Measurements from ENCODE around the gene PSMG3.

The PSMG3 gene

DNA sequence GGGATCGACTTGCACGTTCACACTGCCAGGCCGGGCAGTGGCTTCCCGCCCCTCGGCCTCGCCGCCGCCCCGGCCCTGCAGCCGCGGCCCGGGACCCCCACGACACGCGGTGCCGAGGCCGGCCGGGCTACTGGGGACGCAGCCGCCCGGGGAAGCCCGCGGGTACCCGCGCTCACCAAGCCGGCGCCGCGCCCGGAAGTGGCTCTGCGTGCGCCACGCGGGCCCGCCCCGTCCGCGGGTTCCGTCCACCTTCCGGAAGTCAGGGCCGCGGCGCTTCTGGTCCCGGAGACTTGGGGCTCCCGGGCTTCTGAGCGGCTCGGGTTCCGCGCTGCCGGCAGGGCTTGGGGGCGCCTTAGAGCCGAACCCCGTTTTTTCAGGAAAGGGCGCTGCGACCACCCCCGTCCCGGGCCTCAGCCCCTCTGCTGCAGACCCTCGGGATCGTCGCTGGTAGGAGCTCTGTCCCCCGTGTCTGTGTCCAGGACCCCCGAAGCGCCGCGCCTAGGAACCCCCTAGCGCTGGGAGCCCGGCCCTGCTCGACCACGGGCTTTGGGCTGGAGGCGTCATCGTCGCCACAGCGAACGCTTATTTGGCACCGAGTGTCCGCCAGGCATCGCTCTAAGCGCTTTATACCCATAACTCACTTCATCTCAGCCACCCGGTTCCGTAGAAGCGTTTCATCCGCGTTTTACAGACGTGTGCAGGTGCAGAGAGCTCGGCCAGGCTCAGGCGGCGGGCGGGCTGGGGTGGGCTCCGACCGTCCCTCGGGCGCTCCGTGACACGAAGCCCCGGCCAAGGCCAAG is at the start of gene PSMG3:
PSMG3 (minus strand) TSS at position 200 of the 800 bp plus-strand sequence. CDS start 693 bp downstream, outside the sequence.
- DNase-seq (ENCODE audit: low read depth in 2 of 2), result peak; percentile 86 to 88

DNA sequence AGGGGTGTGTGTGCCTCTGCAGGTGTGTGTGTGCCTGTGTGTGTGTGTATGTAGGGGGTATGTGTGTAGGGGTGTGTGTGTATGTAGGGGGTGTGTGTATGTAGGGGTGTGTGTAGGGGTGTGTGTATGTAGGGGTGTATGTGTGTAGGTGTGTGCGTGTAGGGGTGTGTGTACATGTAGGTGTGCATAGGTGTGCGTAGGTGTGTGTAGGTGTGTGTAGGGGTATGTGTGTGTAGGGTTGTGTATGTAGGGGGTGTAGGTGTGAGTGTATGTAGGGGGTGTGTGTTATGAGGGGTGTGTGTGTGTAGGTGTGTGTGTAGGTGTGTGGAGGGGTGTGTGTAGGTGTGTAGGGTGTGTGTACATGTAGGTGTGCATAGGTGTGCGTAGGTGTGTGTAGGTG is 48.6 kb upstream of the PSMG3 start:
- DNase-seq (ENCODE audit: low read depth in 2 of 2), result no peak

- no peak for DNase-seq (ENCODE audit: low read depth in 2 of 2)
Observed at GRCh38 chr7:1617957-1618356, 48.1 kb upstream of the PSMG3 start.

DNA sequence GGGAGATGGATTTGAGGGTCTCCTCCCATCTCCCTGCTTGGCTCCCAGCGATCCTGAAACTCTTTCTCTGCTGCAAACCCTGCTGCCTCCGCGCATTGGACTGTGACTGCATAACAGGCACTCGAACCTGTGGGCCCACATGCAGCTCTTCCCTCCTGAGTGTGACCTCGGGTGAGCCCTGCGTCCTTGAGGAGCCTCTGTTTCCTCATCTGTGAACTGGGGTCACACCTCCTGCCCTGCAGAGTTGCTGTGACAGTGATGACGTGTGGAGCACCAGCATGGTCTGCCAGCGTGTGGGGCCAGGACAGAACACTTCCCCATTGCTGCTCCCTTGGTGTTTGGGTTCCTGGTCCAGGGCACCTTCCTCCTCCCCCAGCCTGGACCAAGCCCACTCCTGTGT is 46.9 kb upstream of the PSMG3 start:
- DNase-seq (ENCODE audit: low read depth in 2 of 2), result no peak

DNA sequence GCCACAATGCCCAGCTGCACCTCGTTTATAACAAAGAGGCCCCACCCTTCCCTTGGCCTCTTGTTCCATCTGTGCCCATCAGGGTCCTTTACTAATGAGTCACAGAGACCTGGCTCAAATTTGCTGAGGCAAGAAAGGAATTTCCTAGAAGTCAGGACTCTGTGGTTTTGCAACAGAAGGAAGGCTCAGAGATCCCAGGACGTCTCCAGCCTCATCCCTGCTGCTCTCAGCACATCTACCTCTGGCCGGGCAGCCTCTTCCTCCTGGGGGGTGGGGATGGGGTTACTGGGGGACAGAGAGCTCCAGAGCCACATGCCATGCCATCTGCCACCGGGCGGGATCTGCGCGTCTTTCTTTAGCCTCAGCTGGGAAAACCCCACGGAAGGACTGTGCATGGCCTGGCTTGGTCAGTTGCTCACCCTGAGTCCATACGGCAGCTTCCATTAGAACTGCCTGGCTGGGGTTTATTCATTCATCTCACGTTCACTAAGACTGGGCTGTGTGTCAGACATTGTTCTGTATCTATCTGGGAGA is 41.9 kb upstream of the PSMG3 start:
- no peak for DNase-seq (ENCODE audit: low read depth in 2 of 2)

DNA sequence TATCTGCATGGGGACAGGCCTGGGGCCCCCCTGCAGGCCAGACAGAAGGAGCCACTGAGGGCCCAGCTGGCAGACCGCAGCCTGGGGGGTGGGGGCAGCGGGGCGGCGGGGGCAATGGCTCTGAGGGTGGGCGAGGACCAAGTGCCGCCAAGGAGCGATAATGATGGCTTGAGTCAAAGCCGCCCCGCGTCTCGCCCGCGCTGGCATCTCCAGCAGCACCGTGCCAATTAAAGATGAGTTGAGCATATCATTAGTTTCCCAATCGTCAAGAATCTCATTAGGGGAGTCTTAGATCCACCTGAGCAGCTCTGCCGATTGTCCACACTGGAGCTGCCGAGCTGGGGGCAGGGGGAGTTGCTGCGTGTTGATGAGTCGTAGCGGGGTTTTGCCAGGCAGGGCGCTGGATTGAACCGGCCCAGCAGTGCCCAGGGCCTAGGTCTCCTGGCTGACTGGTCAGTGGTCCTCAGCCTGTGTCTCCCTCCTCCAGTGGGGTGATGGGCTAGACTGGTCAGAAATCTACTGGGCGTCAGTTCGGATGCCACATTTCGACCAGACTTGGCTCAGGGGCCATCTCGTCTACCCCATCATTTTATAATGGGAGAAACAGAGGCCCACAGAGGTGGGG is 41.0 kb upstream of the PSMG3 start:
- DNase-seq (ENCODE audit: low read depth in 2 of 2), result no peak

DNA sequence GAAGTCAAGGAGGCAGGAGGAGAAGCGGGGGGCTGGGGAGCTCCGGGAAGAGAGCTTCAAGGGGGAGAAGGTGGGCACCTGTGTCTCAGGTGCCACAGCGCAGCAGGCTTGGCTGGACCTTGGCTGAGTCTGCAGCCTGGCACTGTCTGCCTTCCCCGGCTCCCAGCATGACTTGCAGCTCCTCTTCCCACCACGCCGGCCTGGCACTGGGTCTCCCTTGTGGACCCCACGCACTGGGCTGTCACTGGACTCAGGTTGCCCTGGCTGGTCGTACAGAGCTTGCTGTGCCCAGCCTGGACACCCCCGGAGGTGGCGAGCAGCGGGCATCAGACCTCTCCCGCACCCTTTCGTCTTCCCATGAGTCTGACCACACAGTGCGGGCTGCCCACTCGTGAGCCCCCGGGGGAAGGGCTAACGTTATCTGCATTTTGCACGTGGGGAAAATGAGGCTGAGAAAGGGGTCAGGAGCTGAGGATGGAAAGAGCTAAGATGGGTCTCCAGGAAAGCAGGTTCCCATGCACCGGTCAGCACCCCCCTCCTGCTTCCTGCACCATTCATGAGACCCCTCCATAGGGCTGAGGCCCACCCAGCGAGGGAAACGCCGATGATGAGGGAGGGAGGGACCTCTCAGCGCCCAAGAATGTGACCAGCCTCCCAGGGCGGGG is 40.3 kb upstream of the PSMG3 start:
- DNase-seq (ENCODE audit: low read depth in 2 of 2), result no peak

- DNase-seq (ENCODE audit: low read depth in 2 of 2), result no peak
Observed at GRCh38 chr7:1609023-1609422, 39.2 kb upstream of the PSMG3 start.

DNA sequence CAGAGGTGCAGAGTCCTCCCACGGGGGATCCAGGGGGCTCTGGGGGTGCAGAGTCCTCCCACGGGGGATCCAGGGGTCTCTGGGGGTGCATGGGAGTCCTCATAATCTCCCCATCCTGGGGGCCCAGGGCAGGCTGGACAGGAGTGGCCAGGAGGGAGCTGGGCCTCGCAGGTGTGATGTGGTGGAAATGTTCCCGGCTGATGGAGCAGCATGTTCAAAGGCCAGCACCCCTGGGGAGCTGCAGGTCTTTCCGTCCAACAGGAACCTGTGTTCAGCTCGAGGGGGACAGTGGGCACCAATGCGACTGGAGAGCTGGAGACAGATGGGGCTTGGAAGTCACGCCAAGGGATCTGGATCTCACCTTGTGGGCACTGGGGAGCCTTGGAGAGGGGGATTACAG is 38.5 kb upstream of the PSMG3 start:
- no peak for DNase-seq (ENCODE audit: low read depth in 2 of 2)

DNA sequence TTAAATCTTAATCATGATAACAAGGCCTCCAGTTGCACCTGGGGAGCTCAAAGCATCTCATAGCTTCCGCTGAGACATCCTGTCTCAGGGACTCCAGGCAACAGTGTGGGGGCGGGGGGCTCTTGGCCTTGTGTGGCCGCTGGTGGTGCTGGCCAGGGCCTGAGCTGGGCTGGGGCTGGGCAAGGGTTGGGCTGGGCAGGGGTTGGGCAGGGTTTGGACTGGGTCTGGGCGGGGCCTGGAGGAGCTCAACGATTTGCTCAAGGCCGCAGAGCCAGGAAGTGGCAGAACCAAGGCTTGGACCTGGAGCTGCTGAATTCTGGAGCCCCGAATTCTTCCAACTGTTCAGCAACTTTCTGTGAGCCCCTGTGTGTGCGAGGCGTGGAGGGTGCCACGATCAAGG is 37.9 kb upstream of the PSMG3 start:
- DNase-seq (ENCODE audit: low read depth in 2 of 2), result no peak

DNA sequence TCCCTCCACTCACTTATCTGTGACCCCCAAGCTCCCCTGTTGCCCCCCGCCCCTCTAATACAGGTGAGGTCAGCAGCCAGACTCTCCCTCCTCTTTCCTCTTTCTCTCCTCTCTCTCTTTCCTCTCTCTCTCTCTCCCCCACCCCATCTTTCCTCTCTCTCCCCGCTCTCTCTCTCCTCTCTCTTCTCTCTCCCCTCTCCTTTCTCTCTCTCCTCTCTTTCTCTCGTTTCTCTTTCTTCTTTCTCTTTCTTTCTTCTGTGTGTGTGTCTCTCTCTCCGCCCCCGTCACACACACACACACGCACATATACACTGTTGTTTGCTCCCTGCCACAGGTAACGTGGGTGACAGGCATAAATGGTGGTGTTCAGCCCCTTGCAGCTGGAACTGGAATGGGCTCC is 37.2 kb upstream of the PSMG3 start:
- no peak for DNase-seq (ENCODE audit: low read depth in 2 of 2)

GRCh38 chr7:1604383-1604782 is 34.6 kb upstream of the PSMG3 start:
- DNase-seq (ENCODE audit: low read depth in 2 of 2), result no peak

DNA sequence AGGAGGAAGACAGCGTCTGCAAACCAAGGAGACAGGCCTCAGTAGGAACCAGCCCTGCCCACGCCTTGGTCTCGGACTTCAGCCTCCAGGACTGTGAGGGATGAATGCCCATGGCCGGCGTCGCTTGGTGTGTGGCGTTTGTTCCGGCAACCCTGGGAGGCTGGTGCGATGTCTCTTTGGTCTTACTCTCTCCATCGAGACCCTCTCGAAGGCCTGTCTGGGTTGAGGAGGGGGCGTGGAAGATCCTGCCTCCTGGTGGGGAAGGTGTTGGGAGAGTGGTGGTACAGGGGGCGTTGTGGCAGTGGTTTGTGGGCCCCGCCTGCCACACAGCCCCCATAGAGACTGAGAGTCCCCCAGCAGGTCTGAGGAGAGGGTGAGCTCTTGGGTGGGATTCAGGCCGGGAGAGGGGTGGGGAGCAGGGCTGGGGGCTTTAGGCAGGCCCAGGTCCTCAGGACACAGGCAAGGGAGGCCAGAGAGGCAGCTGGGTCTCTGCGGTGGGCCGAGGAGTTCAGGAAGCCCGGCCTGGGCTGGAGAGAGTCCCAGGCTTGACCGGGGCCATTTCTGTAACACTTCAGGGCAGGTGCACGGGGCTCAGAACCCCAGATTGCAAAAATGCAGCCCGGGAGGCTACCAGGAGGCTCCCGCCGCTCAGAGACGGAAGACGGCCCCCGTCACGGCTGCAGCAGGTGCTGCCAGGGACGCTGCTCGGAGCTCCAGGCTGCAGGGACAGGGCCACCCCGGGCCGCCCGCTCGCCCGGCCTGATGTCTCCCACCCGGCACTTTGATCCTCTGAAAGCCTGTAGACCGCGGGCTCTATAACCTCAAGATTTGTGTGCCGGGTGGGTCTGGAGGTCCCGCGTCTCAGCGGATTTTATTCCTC is 33.8 kb upstream of the PSMG3 start:
- no peak for DNase-seq (ENCODE audit: low read depth in 2 of 2)

DNA sequence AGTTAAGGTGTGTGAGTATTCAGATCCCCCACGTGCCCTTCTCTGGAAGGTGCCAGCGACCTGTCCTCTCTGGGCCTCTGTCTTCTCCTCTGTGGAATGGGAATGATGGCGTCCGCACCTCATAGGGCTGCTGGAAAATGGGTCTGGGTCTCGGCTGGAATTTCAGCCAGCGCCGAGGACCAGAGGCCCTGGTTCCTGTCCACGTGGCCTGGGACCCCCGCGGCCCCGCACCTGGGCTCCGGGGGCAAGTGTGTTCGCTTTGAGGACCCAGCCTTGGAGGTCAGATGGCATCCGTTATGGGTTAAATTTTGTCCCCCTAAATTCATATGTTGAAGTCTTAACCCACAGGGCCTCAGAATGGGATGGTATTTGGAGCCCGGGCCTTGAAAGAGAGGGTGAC is 32.6 kb upstream of the PSMG3 start:
- no peak for DNase-seq (ENCODE audit: low read depth in 2 of 2)

DNA sequence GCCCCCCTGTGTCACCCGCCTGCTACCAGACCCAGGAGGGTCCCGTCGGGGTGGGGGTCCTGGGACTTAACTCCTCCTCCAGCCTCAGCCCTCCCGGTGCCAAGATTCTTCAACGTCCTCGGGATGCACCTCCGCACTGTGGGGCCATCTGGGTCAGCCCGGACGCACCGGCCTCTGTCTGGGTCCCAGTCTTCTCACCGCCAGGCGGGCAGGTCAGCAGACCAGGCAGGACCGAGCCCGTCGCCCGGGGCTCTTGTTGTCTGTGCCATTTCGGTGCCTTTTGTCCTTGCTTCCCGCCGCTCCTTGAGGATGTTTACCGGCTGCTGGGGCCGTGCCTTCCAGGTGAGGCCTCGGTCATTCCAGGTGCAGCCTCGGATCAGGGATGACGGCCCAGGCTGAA is 32.1 kb upstream of the PSMG3 start:
- DNase-seq (ENCODE audit: low read depth in 2 of 2), result no peak

- DNase-seq (ENCODE audit: low read depth in 2 of 2), result no peak
Observed at GRCh38 chr7:1599640-1600395, 30.0 kb upstream of the PSMG3 start.

DNA sequence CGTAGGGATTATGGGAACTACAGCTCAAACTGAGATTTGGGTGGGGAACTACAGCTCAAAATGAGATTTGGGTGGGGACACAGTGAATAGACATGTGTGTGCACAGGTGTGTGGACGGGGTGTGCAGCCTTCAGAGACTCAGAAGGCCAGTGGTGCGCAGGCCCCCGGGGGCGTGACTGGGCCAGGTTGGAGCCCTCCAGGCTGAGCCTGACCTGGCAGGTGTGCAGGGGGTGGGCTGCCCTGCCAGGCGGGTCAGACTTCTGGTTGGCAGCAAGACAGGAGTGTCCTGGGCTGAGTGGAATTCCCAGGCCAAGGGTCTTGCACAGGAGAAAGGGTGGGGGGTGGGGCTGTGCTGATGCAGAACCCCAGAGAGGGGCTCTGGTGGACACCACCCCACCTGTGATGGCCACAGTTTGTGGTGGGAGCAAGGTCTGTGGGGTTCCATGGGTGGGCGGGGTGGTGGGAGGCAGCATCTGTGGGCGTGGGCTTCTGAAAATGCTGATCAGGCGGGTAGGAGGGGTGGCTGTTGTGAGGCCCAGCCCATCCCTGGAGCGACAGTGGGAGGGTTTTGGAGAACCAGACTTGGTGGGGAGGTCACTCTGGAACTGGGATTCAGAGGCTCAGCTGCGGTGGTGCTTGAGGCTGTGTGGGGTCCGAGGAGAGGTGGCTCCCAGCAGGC is 29.3 kb upstream of the PSMG3 start:
- no peak for DNase-seq (ENCODE audit: low read depth in 2 of 2)

DNA sequence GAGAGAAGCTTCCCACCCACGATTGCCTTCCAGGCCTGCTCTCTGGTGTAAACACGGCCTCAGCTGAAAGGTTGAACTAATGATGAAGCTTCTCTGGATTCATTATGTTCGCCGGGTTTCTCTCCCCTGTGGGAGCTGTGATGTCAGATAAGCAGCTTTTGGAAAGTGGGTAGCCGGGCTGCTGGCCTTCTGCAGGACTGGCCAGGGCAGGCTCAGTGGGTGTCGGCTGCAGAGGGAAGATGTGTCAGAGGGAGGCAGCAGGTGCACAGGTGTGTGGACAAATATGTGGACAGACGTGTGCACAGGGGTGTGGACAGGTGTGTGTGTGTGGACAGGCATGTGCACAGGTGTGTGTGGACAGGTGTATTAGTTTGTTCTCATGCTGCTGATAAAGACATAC is 28.5 kb upstream of the PSMG3 start:
- no peak for DNase-seq (ENCODE audit: low read depth in 2 of 2)

GRCh38 chr7:1597791-1598190 is 28.0 kb upstream of the PSMG3 start:
- DNase-seq (ENCODE audit: low read depth in 2 of 2), result no peak

GRCh38 chr7:1597066-1597760 is 27.4 kb upstream of the PSMG3 start:
- no peak for DNase-seq (ENCODE audit: low read depth in 2 of 2)

Measured in stimulated activated CD4-positive, alpha-beta T cell treated with anti-CD3 and anti-CD28 coated beads, Interleukin-4, amount 100 ng/mL, for 48 hours (primary cell).